DOHH2 (cell line): Measurements from ENCODE around the gene RINL.

Experiments
- H3F3A ChIP-seq: fragments of 200-600 bp; sonication (generic), shearing (Covaris generic); 2 replicates; pipeline ENCODE4 v1.6.0; 2016; ENCODE audit warnings: antibody characterized with exemption, mild to moderate bottlenecking; ENCODE audit not compliant: control insufficient read depth, insufficient read depth
- H3K27ac ChIP-seq: fragments of 200-600 bp; sonication (generic); 2 replicates; pipeline ENCODE4 v1.5.1; 2014; ENCODE audit warnings: low read depth, mild to moderate bottlenecking, low read length, moderate library complexity
- H3K27me3 ChIP-seq: fragments of 200-600 bp; sonication (generic); 2 replicates; pipeline ENCODE4 v1.6.1; 2014; ENCODE audit warnings: mild to moderate bottlenecking, low read length, mixed read lengths; ENCODE audit not compliant: control insufficient read depth
- H3K36me3 ChIP-seq: fragments of 200-600 bp; sonication (generic); 2 replicates; pipeline ENCODE4 v1.6.1; 2014; ENCODE audit warnings: mild to moderate bottlenecking, low read length, moderate library complexity, mixed read lengths; ENCODE audit not compliant: control insufficient read depth
- H3K4me1 ChIP-seq: fragments of 200-600 bp; sonication (generic); 2 replicates; pipeline ENCODE4 v1.6.1; 2014; ENCODE audit warnings: mild to moderate bottlenecking, low read length, mixed read lengths; ENCODE audit not compliant: control insufficient read depth
- H3K4me2 ChIP-seq: fragments of 200-600 bp; sonication (generic); 2 replicates; pipeline ENCODE4 v1.6.0; 2014; ENCODE audit warnings: mild to moderate bottlenecking, low read length, moderate library complexity
- H3K4me3 ChIP-seq: fragments of 200-600 bp; sonication (generic); 2 replicates; pipeline ENCODE4 v1.5.1; 2014; ENCODE audit warnings: mild to moderate bottlenecking, low read length, mixed read lengths
- H3K79me2 ChIP-seq: fragments of 200-600 bp; sonication (generic); 2 replicates; pipeline ENCODE4 v1.6.1; 2014; ENCODE audit warnings: mild to moderate bottlenecking, low read length, mixed read lengths; ENCODE audit not compliant: control insufficient read depth
- H3K9me2 ChIP-seq: fragments of 200-600 bp; sonication (generic); replicated peaks from 2 replicates; pipeline ENCODE4 v1.6.1; 2014; ENCODE audit warnings: mild to moderate bottlenecking, low read length, mixed read lengths; ENCODE audit not compliant: control insufficient read depth
- H3K9me3 ChIP-seq: fragments of 200-600 bp; sonication (generic); 2 replicates; pipeline ENCODE4 v1.6.1; 2014; ENCODE audit warnings: antibody characterized with exemption, low read length, mixed read lengths; ENCODE audit not compliant: control insufficient read depth, insufficient read depth
- H4K20me1 ChIP-seq: fragments of 200-600 bp; sonication (generic); 2 replicates; pipeline ENCODE4 v1.6.0; 2014; ENCODE audit warnings: low read depth, mild to moderate bottlenecking, antibody characterized with exemption, low read length, moderate library complexity; ENCODE audit not compliant: control insufficient read depth, insufficient read depth
- CTCF ChIP-seq: fragments of 200-600 bp; sonication (generic); IDR thresholded peaks from one replicate; pipeline ENCODE4 v1.5.1; 2014; ENCODE audit warnings: antibody characterized with exemption, mild to moderate bottlenecking, low read depth, low read length; ENCODE audit not compliant: poor library complexity, severe bottlenecking
- EZH2phosphoT487 ChIP-seq: fragments of 200-600 bp; sonication (generic); IDR thresholded peaks from 2 replicates; pipeline ENCODE4 v1.6.1; 2017; ENCODE audit warnings: borderline replicate concordance, mild to moderate bottlenecking, antibody characterized with exemption, low read length, moderate library complexity, mixed read lengths

RINL gene

DNA sequence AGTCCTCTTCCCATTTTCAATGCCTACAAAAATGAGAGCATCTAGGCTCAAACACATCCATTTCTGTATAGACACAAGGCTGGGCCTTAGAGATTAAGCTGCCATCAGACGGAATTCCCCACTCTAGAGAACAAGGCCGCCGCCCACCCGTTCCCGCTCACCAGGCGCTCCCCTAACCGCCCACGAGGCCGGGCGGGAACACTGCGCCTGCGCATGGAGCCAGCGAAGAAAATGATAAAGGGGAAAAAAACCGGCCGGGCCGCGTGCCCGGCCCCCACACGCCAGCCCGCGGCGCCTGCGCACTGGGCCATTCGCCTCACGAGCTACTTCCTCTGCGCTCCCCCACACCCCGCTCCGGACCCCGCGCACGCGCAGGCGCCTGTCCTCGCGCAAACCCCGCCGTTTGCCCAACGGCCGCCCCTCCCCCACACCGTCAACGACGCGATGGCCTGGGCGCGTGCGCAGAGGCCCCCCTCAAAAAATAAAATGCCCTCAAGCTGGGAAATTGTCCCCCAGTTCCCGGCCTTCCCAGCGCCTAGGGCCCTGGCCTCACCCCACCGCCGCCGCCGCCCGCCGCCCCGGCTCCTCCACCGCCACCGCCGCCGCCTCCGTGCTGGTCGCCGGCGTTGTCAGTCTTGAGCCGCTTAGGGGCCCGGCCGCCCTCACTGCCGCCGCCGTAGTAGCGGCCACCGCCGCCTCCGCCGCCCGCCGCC lies 28.8 kb downstream of the RINL start:
- H3K9me3 ChIP-seq: no peaks in the 10 kb centered on the region
- no peaks in the 10 kb centered on the region for H3K27me3 ChIP-seq
- TF ChIP-seq CTCF: no peak
- TF ChIP-seq EZH2phosphoT487: no peak
- H3K4me1 ChIP-seq: peaks cover 53% of the 10 kb centered on the region
- H3K9me2 ChIP-seq: no peaks in the 10 kb centered on the region
- peaks cover 72% of the 10 kb centered on the region for H3K79me2 ChIP-seq
- H3K27ac ChIP-seq: peak overlapping the region; percentile 90
- peaks cover 59% of the 10 kb centered on the region for H3K36me3 ChIP-seq
- peak overlapping the region; percentile 94 for H3K4me3 ChIP-seq
- peaks cover 12% of the 10 kb centered on the region for H3F3A ChIP-seq
- H4K20me1 ChIP-seq: peaks cover 24% of the 10 kb centered on the region
- H3K4me2 ChIP-seq: peak overlapping the region; percentile 92

- H3K4me2 ChIP-seq: peak overlapping the region; percentile 92
- H3K9me2 ChIP-seq: no peaks in the 10 kb centered on the region
- H3K79me2 ChIP-seq: peaks cover 79% of the 10 kb centered on the region
- H3K4me1 ChIP-seq: peaks cover 56% of the 10 kb centered on the region
- H3K27ac ChIP-seq: peak overlapping the region; percentile 90
- TF ChIP-seq CTCF: no peak
- TF ChIP-seq EZH2phosphoT487: no peak
- H3K27me3 ChIP-seq: no peaks in the 10 kb centered on the region
- H3K4me3 ChIP-seq: peak overlapping the region; percentile 94
- peaks cover 10% of the 10 kb centered on the region; the same call in 1 of the 2 replicates for H3F3A ChIP-seq
- H4K20me1 ChIP-seq: peaks cover 27% of the 10 kb centered on the region
- H3K36me3 ChIP-seq: peaks cover 66% of the 10 kb centered on the region
- no peaks in the 10 kb centered on the region for H3K9me3 ChIP-seq
These were observed 29.6 kb downstream of the RINL start for GRCh38 chr19:38848299-38849146.

GRCh38 chr19:38846097-38846496 lies 32.0 kb downstream of the RINL start:
- Histone ChIP-seq H3K4me3 (no peak overlapping the region), H3K9me2 (no peaks in the 10 kb centered on the region), H3K4me1 (peaks cover 53% of the 10 kb centered on the region), H3K4me2 (no peak overlapping the region), H3K27ac (no peak overlapping the region), H4K20me1 (peaks cover 36% of the 10 kb centered on the region), H3K27me3 (no peaks in the 10 kb centered on the region), H3K36me3 (peaks cover 84% of the 10 kb centered on the region), H3F3A (peaks cover 22% of the 10 kb centered on the region), H3K9me3 (no peaks in the 10 kb centered on the region), H3K79me2 (peaks cover 87% of the 10 kb centered on the region)
- TF ChIP-seq EZH2phosphoT487: no peak
- no peak for TF ChIP-seq CTCF
